Progenitor cell of endocrine pancreas (in vitro differentiated cells): ENCODE data around the gene NOG. TPM values are rescaled to one million over a fixed set of nuclear protein-coding genes. Genes with fewer than 3 reads are reported as not detected.

Experiments used
- DNase-seq: peaks from one replicate; pipeline ENCODE4 v3.0.0; 2021; ENCODE audit warnings: low spot score; ENCODE audit not compliant: unreplicated experiment
- H3K27ac Mint-ChIP-seq: 2 replicates; pipeline ENCODE4 v1.8.0; 2021; ENCODE audit warnings: mild to moderate bottlenecking, moderate library complexity, mixed read lengths
- H3K27me3 Mint-ChIP-seq: 2 replicates; pipeline ENCODE4 v1.8.0; 2021; ENCODE audit warnings: mixed read lengths
- H3K36me3 Mint-ChIP-seq: 2 replicates; pipeline ENCODE4 v1.8.0; 2022; ENCODE audit warnings: mixed read lengths; ENCODE audit not compliant: insufficient read depth
- H3K4me1 Mint-ChIP-seq: 2 replicates; pipeline ENCODE4 v1.8.0; 2021; ENCODE audit warnings: low read depth, mixed read lengths
- H3K4me3 Mint-ChIP-seq: 2 replicates; pipeline ENCODE4 v1.8.0; 2021; ENCODE audit warnings: low read depth, mild to moderate bottlenecking, moderate library complexity, mixed read lengths
- H3K9me3 Mint-ChIP-seq: 2 replicates; pipeline ENCODE4 v1.8.0; 2021; ENCODE audit warnings: low read depth, mixed read lengths
- total RNA-seq: library from RNA; stranded (reverse); gene quantifications from 2 replicates; pipeline ENCODE4 v1.2.1, GENCODE V29; 2021
- TF ChIP-seq, protein P1 (sequence below): fragments of 200-600 bp; sonication (generic); IDR thresholded peaks from one replicate; pipeline ENCODE4 v1.5.0; 2021; ENCODE audit warnings: antibody characterized with exemption, mild to moderate bottlenecking; ENCODE audit not compliant: unreplicated experiment

The NOG gene
- total RNA-seq, 1 donor from 2014 or later, result 0.24 TPM

GRCh38 chr17:56557682-56558081, 35.8 kb upstream of the NOG start:
- Mint-ChIP-seq H3K36me3 (no peaks in the 10 kb centered on the region), H3K4me3 (no peak overlapping the region), H3K9me3 (no peaks in the 10 kb centered on the region), H3K4me1 (no peaks in the 10 kb centered on the region), H3K27ac (no peak overlapping the region), H3K27me3 (peaks cover under 1% of the 10 kb centered on the region)
- DNase-seq, result no peak
- TF ChIP-seq, protein P1, sequence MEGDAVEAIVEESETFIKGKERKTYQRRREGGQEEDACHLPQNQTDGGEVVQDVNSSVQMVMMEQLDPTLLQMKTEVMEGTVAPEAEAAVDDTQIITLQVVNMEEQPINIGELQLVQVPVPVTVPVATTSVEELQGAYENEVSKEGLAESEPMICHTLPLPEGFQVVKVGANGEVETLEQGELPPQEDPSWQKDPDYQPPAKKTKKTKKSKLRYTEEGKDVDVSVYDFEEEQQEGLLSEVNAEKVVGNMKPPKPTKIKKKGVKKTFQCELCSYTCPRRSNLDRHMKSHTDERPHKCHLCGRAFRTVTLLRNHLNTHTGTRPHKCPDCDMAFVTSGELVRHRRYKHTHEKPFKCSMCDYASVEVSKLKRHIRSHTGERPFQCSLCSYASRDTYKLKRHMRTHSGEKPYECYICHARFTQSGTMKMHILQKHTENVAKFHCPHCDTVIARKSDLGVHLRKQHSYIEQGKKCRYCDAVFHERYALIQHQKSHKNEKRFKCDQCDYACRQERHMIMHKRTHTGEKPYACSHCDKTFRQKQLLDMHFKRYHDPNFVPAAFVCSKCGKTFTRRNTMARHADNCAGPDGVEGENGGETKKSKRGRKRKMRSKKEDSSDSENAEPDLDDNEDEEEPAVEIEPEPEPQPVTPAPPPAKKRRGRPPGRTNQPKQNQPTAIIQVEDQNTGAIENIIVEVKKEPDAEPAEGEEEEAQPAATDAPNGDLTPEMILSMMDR, result no peak

DNA sequence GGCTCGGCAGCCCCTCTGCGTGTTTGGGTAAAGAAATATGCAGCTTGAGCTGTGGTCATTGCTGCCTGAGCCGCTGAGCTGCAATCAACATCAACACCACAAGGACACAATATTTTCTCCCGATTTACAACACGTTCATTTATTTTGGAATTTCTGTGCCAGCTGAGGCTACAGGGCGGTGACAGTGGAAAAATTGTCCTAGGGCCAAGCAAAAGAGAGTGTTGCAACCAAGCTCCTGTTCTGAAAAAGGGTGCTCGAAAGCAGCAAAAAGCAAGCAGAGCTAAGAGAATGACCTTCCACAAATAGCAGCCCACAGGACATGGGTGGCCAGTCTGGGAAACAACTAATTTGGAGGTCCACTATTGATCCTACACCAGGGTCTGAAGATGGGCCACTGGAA, 35.4 kb upstream of the NOG start:
- Mint-ChIP-seq H3K9me3 (no peaks in the 10 kb centered on the region), H3K36me3 (no peaks in the 10 kb centered on the region)

DNA sequence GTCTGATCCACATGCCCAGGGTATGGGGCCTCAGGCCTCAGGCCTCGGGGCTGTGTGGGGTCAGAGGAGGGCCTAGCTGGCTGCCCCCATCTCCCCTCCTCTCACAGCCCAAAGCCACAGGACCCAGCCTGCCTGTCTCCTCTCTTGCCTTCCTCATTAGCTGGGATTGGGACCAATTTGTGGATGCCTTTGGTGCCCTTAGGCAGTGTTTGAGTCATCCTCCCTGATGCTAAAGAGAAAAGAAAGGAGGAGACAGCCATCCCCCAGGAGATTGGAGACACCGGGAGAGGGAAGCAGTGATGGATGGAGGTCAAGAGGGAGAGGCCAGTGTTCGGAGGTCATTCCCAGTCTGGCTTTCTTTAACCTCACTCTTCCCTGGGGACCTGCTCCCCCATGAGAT, 23.3 kb upstream of the NOG start:
- Mint-ChIP-seq H3K9me3 (no peaks in the 10 kb centered on the region), H3K36me3 (no peaks in the 10 kb centered on the region), H3K27ac (no peak overlapping the region), H3K4me3 (no peak overlapping the region), H3K4me1 (no peaks in the 10 kb centered on the region), H3K27me3 (peaks cover 3% of the 10 kb centered on the region)
- no peak for DNase-seq
- TF ChIP-seq, protein P1, result no peak

More for the DNA sequence above, 35.4 kb upstream of the NOG start:
- DNase-seq, result no peak
- H3K27me3 Mint-ChIP-seq, result no peaks in the 10 kb centered on the region
- no peaks in the 10 kb centered on the region for H3K4me1 Mint-ChIP-seq
- H3K27ac Mint-ChIP-seq, result no peak overlapping the region
- no peak overlapping the region for H3K4me3 Mint-ChIP-seq
- TF ChIP-seq, protein P1, result no peak

DNA sequence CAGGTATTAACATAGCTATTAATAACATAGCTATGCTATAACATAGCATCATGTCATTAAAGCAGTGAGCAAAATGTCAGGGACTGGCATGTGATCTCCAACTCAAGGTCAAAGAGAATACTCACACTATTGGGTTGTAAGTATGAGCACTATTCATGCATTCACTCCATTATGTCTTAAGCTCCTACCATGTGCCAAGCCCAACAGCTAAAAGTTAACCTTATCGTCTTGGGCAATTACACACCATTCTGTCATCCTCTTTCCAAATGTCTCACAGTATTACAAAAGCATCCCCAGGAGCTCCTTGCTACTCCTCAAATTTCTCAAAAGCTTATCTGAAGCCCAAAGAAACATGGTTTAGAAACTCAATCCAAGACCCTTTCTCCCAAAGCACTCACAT, 22.0 kb upstream of the NOG start:
- no peak overlapping the region for H3K27ac Mint-ChIP-seq
- H3K4me1 Mint-ChIP-seq, result no peaks in the 10 kb centered on the region
- TF ChIP-seq, protein P1, result no peak
- H3K36me3 Mint-ChIP-seq, result no peaks in the 10 kb centered on the region
- no peak overlapping the region for H3K4me3 Mint-ChIP-seq
- H3K27me3 Mint-ChIP-seq, result peaks cover 5% of the 10 kb centered on the region
- H3K9me3 Mint-ChIP-seq, result no peaks in the 10 kb centered on the region
- DNase-seq, result no peak

GRCh38 chr17:56577190-56577842, 16.2 kb upstream of the NOG start:
- TF ChIP-seq, protein P1, result no peak
- Mint-ChIP-seq H3K9me3 (no peaks in the 10 kb centered on the region), H3K27ac (no peak overlapping the region), H3K27me3 (peaks cover 23% of the 10 kb centered on the region), H3K36me3 (no peaks in the 10 kb centered on the region), H3K4me3 (no peak overlapping the region), H3K4me1 (no peaks in the 10 kb centered on the region)
- no peak for DNase-seq
